ENCODE data around the gene C3orf18. TPM values are rescaled to one million over a fixed set of nuclear protein-coding genes. Genes with fewer than 3 reads are reported as not detected.

Gene C3orf18
- total RNA-seq, 1 experiment from 2014 or later = 10.1 TPM

GRCh38 chr3:50584391-50584790 is 16.8 kb upstream of the C3orf18 start:
- CTCF ChIA-PET = no interaction called here

More at GRCh38 chr3:50584391-50584790, 16.8 kb upstream of the C3orf18 start:
- no TSS peak for BruUV-seq (replicated peaks)
- no peaks in the 10 kb centered on the region for H3K36me3 ChIP-seq (ENCODE audit: control insufficient read depth in 1 of 2, insufficient read depth in 2 of 2, low read length in 2 of 2)
- no peak overlapping the region for H3K9ac ChIP-seq (ENCODE audit: low read length)
- ChIA-PET POLR2A (no interaction called here), RAD21 (ENCODE audit: low non-redundant PET in 1 of 2, low total read pairs in 2 of 2, uncharacterized antibody in 2 of 2, unreplicated experiment in 2 of 2) (no interaction called here)
- no peaks in the 10 kb centered on the region for H3K27me3 ChIP-seq (ENCODE audit: insufficient read depth, low read length)
- no peaks in the 10 kb centered on the region for H3K9me2 ChIP-seq (ENCODE audit: insufficient read depth)
- no peak overlapping the region for H3K4me3 ChIP-seq (replicated peaks in 1 of 2; ENCODE audit: low read depth in 1 of 2, low read length in 2 of 2)
- H3K4me2 ChIP-seq (ENCODE audit: low read length) = no peak overlapping the region
- no peaks in the 10 kb centered on the region for H3K79me2 ChIP-seq (ENCODE audit: insufficient read depth, low read length)
- ATAC-seq (no peak), DNase-seq (ENCODE audit: low read depth, low spot score) (no peak)
- no peak overlapping the region for H2AFZ ChIP-seq (ENCODE audit: low read depth, low read length, poor library complexity, severe bottlenecking)
- H3K4me1 ChIP-seq (ENCODE audit: control insufficient read depth in 1 of 2, insufficient read depth in 2 of 2, low read length in 2 of 2) = no peaks in the 10 kb centered on the region
- intact Hi-C loops (cut with micrococcal nuclease) = no loop called here
- no peak for TF ChIP-seq FOSL1 (IDR thresholded peaks at IDR 0.05; ENCODE audit: low read depth)
- no peak for TF ChIP-seq EGR1 (IDR thresholded peaks at IDR 0.05; ENCODE audit: low read depth)
- TF ChIP-seq EZH2 (IDR thresholded peaks at IDR 0.05) = no peak
- no peak for TF ChIP-seq CBX3 (IDR thresholded peaks at IDR 0.05; ENCODE audit: low read depth)
- TF ChIP-seq TCF7L2 (IDR thresholded peaks at IDR 0.05; ENCODE audit: borderline replicate concordance, extremely low read depth, insufficient read depth, insufficient read length) = no peak
- TF ChIP-seq ELF1 (IDR thresholded peaks at IDR 0.05; ENCODE audit: borderline replicate concordance, low read depth) = no peak
- TF ChIP-seq ZNF274 (IDR thresholded peaks at IDR 0.05; ENCODE audit: low read depth, low read length) = no peak
- no peak for TF ChIP-seq YY1 (IDR thresholded peaks at IDR 0.05; ENCODE audit: extremely low read depth, insufficient replicate concordance, low read depth, low read length)
- TF ChIP-seq ATF3 (IDR thresholded peaks at IDR 0.05) = no peak
- no peak for TF ChIP-seq SRF (IDR thresholded peaks at IDR 0.05; ENCODE audit: low read depth)
- TF ChIP-seq RAD21 (IDR thresholded peaks at IDR 0.05; ENCODE audit: low read depth) = no peak
- no peak for TF ChIP-seq REST (IDR thresholded peaks at IDR 0.05; ENCODE audit: low read depth)
- no peak for TF ChIP-seq JUND (IDR thresholded peaks at IDR 0.05)
- TF ChIP-seq CTCF (IDR thresholded peaks at IDR 0.05 in 2 of 3, conservative IDR thresholded peaks at IDR 0.05 in 1 of 3; ENCODE audit: borderline replicate concordance in 1 of 3, insufficient read depth in 1 of 3, low read depth in 2 of 3, low read length in 2 of 3) = no peak
- TF ChIP-seq SP1 (IDR thresholded peaks at IDR 0.05; ENCODE audit: low read depth) = no peak
- TF ChIP-seq POLR2AphosphoS5 (IDR thresholded peaks at IDR 0.05; ENCODE audit: low read depth, low read length) = no peak
- no peak for TF ChIP-seq ZBTB33 (IDR thresholded peaks at IDR 0.05; ENCODE audit: extremely low read depth, insufficient replicate concordance, low read length)
- H3K27ac ChIP-seq (ENCODE audit: low read depth, low read length) = no peak overlapping the region
- no peaks in the 10 kb centered on the region for H4K20me1 ChIP-seq (ENCODE audit: insufficient read depth)
- H3K9me3 ChIP-seq (ENCODE audit: control insufficient read depth in 1 of 2, insufficient read depth in 1 of 2, low read depth in 1 of 2, low read length in 2 of 2) = no peaks in the 10 kb centered on the region
